IMR-90 (cell line): ENCODE measurements around the gene CNST. TPM values are rescaled to one million over a fixed set of nuclear protein-coding genes. Genes with fewer than 3 reads are reported as not detected.

Experiments
- ATAC-seq: fragments of 200-7000 bp; cut with Tn5 transposase; 2 replicates; pipeline ENCODE4 v1.9.1; 2020; ENCODE audit warnings: low read depth, mild to moderate bottlenecking, moderate library complexity
- BruUV-seq: library from RNA; stranded (reverse); fragments of 400-500 nt; replicated peaks from 2 replicates; lab custom pipeline; 2021; lab: Mats Ljungman, UMichigan
- CTCF ChIA-PET: fragments of 300-600 bp; formaldehyde crosslinking; extraction: SDS; loops from one replicate; lab custom pipeline; 2021; ENCODE audit warnings: antibody characterized with exemption; lab: Yijun Ruan, JAX
- POLR2A ChIA-PET: fragments of 300-600 bp; sonication (Branson Sonifier 250); formaldehyde crosslinking; loops from one replicate; lab custom pipeline; 2022; ENCODE audit warnings: antibody characterized with exemption; ENCODE audit not compliant: unreplicated experiment; lab: Charles Lee
- DNase-seq: peaks from one replicate; pipeline ENCODE4 v3.0.0; 2013
- H2AFZ ChIP-seq: replicated peaks from 2 replicates; pipeline ENCODE3; 2013; ENCODE audit warnings: low read length, mild to moderate bottlenecking; ENCODE audit not compliant: poor library complexity
- H2AK5ac ChIP-seq: 2 replicates; pipeline ENCODE4 v1.6.1; 2013; ENCODE audit warnings: low read depth, low read length, inconsistent platforms
- H2AK9ac ChIP-seq: replicated peaks from 2 replicates; pipeline ENCODE3; 2013; ENCODE audit warnings: mild to moderate bottlenecking, low read depth, low read length, moderate library complexity; ENCODE audit not compliant: poor library complexity
- H2BK120ac ChIP-seq: 2 replicates; pipeline ENCODE4 v1.6.1; 2013; ENCODE audit warnings: low read depth, low read length, inconsistent platforms
- H2BK15ac ChIP-seq: 3 replicates; pipeline ENCODE4 v1.6.1; 2013; ENCODE audit warnings: low read depth, low read length, inconsistent platforms
- H2BK20ac ChIP-seq: 2 replicates; pipeline ENCODE4 v1.6.1; 2013; ENCODE audit warnings: low read depth, mild to moderate bottlenecking, inconsistent platforms, low read length, moderate library complexity
- H2BK5ac ChIP-seq: 2 replicates; pipeline ENCODE4 v1.6.1; 2013; ENCODE audit warnings: mild to moderate bottlenecking, low read depth, low read length, inconsistent platforms; ENCODE audit not compliant: poor library complexity, severe bottlenecking
- H3K14ac ChIP-seq: replicated peaks from 2 replicates; pipeline ENCODE4 v1.6.1; 2013; ENCODE audit warnings: low read depth, low read length, inconsistent platforms
- H3K18ac ChIP-seq: 2 replicates; pipeline ENCODE4 v1.6.1; 2013; ENCODE audit warnings: low read depth, low read length, control low read depth
- H3K23ac ChIP-seq: 2 replicates; pipeline ENCODE4 v1.6.1; 2013; ENCODE audit warnings: low read depth, low read length, inconsistent platforms
- H3K27ac ChIP-seq: 2 replicates; pipeline ENCODE4 v1.5.1; 2013; ENCODE audit warnings: mild to moderate bottlenecking, control low read depth, low read length; ENCODE audit not compliant: insufficient read depth
- H3K27me3 ChIP-seq: 2 replicates; pipeline ENCODE4 v1.6.1; 2013; ENCODE audit warnings: low read length; ENCODE audit not compliant: control insufficient read depth, insufficient read depth
- H3K36me3 ChIP-seq: 2 replicates; pipeline ENCODE4 v1.6.1; 2013; ENCODE audit warnings: low read length, mixed read lengths; ENCODE audit not compliant: control insufficient read depth, insufficient read depth
- H3K4ac ChIP-seq: 2 replicates; pipeline ENCODE4 v1.6.1; 2013; ENCODE audit warnings: low read depth, low read length, inconsistent platforms
- H3K4me1 ChIP-seq: 2 replicates; pipeline ENCODE4 v1.6.1; 2013; ENCODE audit warnings: low read length, mixed read lengths; ENCODE audit not compliant: control insufficient read depth, insufficient read depth
- H3K4me2 ChIP-seq: 2 replicates; pipeline ENCODE4 v1.6.1; 2013; ENCODE audit warnings: low read depth, mild to moderate bottlenecking, control low read depth, low read length, moderate library complexity
- H3K4me3 ChIP-seq: 2 replicates; pipeline ENCODE4 v1.5.1; 2013; ENCODE audit warnings: low read depth, mild to moderate bottlenecking, control low read depth, low read length, moderate library complexity; ENCODE audit not compliant: insufficient read depth
- H3K56ac ChIP-seq: 2 replicates; pipeline ENCODE4 v1.6.1; 2013; ENCODE audit warnings: low read length, inconsistent platforms; ENCODE audit not compliant: insufficient read depth; ENCODE audit errors: extremely low read depth
- H3K79me1 ChIP-seq, 2 experiments: 2 replicates each; pipeline ENCODE4 v1.6.1; 2013; ENCODE audit warnings: low read length in 2 of 2, inconsistent platforms in 1 of 2, low read depth in 1 of 2
- H3K9ac ChIP-seq: 2 replicates; pipeline ENCODE4 v1.6.1; 2013; ENCODE audit warnings: low read depth, low read length, control low read depth
- H3K9me1 ChIP-seq: 2 replicates; pipeline ENCODE4 v1.6.1; 2013; ENCODE audit warnings: low read length, inconsistent platforms; ENCODE audit not compliant: insufficient read depth
- H3K9me3 ChIP-seq: 2 replicates; pipeline ENCODE4 v1.6.1; 2013; ENCODE audit warnings: low read length; ENCODE audit not compliant: control insufficient read depth, insufficient read depth
- H4K20me1 ChIP-seq: 2 replicates; pipeline ENCODE4 v1.6.1; 2013; ENCODE audit warnings: low read length, inconsistent platforms; ENCODE audit not compliant: insufficient read depth
- H4K5ac ChIP-seq: 2 replicates; pipeline ENCODE4 v1.6.1; 2013; ENCODE audit warnings: mild to moderate bottlenecking, low read depth, low read length, control low read depth
- H4K8ac ChIP-seq, 2 experiments: 2 replicates each; pipeline ENCODE4 v1.6.1; 2013; ENCODE audit warnings: low read depth in 2 of 2, low read length in 2 of 2, control low read depth in 1 of 2, inconsistent platforms in 1 of 2
- H4K91ac ChIP-seq: 2 replicates; pipeline ENCODE4 v1.6.1; 2013; ENCODE audit warnings: low read depth, low read length, inconsistent platforms; ENCODE audit not compliant: insufficient read depth
- BHLHE40 ChIP-seq: fragments of 150-350 bp; IDR thresholded peaks from 2 replicates; pipeline ENCODE4 v1.6.1; 2016; ENCODE audit warnings: mild to moderate bottlenecking, low read depth, low read length
- CEBPB ChIP-seq: IDR thresholded peaks from 2 replicates; pipeline ENCODE4 v1.6.1; 2012; ENCODE audit warnings: low read depth, low read length, improper control_type of control experiment
- CHD1 ChIP-seq: IDR thresholded peaks from 2 replicates; pipeline ENCODE4 v1.6.1; 2012; ENCODE audit warnings: low read depth, low read length, improper control_type of control experiment
- ELK1 ChIP-seq: fragments of 150-350 bp; IDR thresholded peaks from 2 replicates; pipeline ENCODE4 v1.6.1; 2016; ENCODE audit warnings: low read depth, mild to moderate bottlenecking, low read length, moderate library complexity, borderline replicate concordance
- FOS ChIP-seq: fragments of 150-350 bp; IDR thresholded peaks from 2 replicates; pipeline ENCODE4 v1.6.1; 2016; ENCODE audit warnings: low read depth, low read length
- MAFK ChIP-seq: IDR thresholded peaks from 2 replicates; pipeline ENCODE4 v1.6.1; 2012; ENCODE audit warnings: low read depth, low read length, improper control_type of control experiment
- MAZ ChIP-seq: IDR thresholded peaks from 2 replicates; pipeline ENCODE4 v1.6.1; 2012; ENCODE audit warnings: low read depth, mild to moderate bottlenecking, low read length, improper control_type of control experiment, moderate library complexity, borderline replicate concordance
- MXI1 ChIP-seq: IDR thresholded peaks from 2 replicates; pipeline ENCODE4 v1.6.1; 2012; ENCODE audit warnings: low read depth, mild to moderate bottlenecking, low read length, moderate library complexity, borderline replicate concordance
- NFE2L2 ChIP-seq: fragments of 150-350 bp; IDR thresholded peaks from 2 replicates; pipeline ENCODE4 v1.6.1; 2016; ENCODE audit warnings: low read depth, mild to moderate bottlenecking, low read length
- POLR2A ChIP-seq: IDR thresholded peaks from 2 replicates; pipeline ENCODE4 v1.6.1; 2012; ENCODE audit warnings: mild to moderate bottlenecking, low read depth, low read length
- RAD21 ChIP-seq: IDR thresholded peaks from 2 replicates; pipeline ENCODE4 v1.6.1; 2012; ENCODE audit warnings: low read length, improper control_type of control experiment
- RCOR1 ChIP-seq: IDR thresholded peaks from 2 replicates; pipeline ENCODE4 v1.6.1; 2012; ENCODE audit warnings: mild to moderate bottlenecking, low read length, improper control_type of control experiment; ENCODE audit not compliant: insufficient replicate concordance
- RFX5 ChIP-seq: IDR thresholded peaks from 2 replicates; pipeline ENCODE4 v1.8.0; 2012; ENCODE audit warnings: low read depth, mild to moderate bottlenecking, low read length, moderate library complexity
- SMC3 ChIP-seq: fragments of 150-350 bp; IDR thresholded peaks from 2 replicates; pipeline ENCODE4 v1.6.1; 2016; ENCODE audit warnings: low read depth, mild to moderate bottlenecking, antibody characterized with exemption, low read length, moderate library complexity
- WGBS, 2 experiments: methylation state at CpG; one replicate each; pipeline versions ENCODE4 v1.1.5 to v1.1.7; 2013; ENCODE audit warnings: missing lambda C conversion rate in 2 of 2; ENCODE audit not compliant: insufficient read length in 1 of 2; ENCODE audit errors: extremely low coverage in 2 of 2; 5-methylcytosine and 5-hydroxymethylcytosine counted together
- dilution Hi-C: fragments of 300-500 bp; cut with HindIII; formaldehyde crosslinking; loops from one replicate; pipeline ENCODE4 v1.14.3; 2018; ENCODE audit warnings: low sequenced_read_pairs; ENCODE audit not compliant: unreplicated experiment
- in situ Hi-C: fragments of 300-500 bp; cut with MboI; formaldehyde crosslinking; loops from 3 replicates; pipeline ENCODE4 v1.14.3; 2019; ENCODE audit warnings: low sequenced_read_pairs, inconsistent platforms, mixed read lengths
- intact Hi-C: fragments of 100-400 bp; cut with micrococcal nuclease; formaldehyde crosslinking; loops from 2 replicates; pipeline ENCODE4 v1.10.0; 2022
- polyA plus RNA-seq, 3 experiments: library from polyadenylated mRNA; depleted of rRNA; stranded (reverse); fragments of >200 nt; gene quantifications; 2 replicates each; pipeline ENCODE4 v1.2.3, GENCODE V29; 2012; ENCODE audit warnings: low replicate concordance in 1 of 3
- total RNA-seq: library from RNA; depleted of rRNA; stranded (reverse); fragments of >200 nt; gene quantifications from 2 replicates; pipeline ENCODE4 v1.2.3, GENCODE V29; 2012
- TF ChIP-seq, protein P1 (sequence below): conservative IDR thresholded peaks from 2 replicates; pipeline ENCODE4 v1.5.1; 2012; ENCODE audit warnings: mild to moderate bottlenecking, low read depth, low read length, improper control_type of control experiment
- TF ChIP-seq, protein P2 (sequence below): fragments of 150-350 bp; IDR thresholded peaks from 2 replicates; pipeline ENCODE4 v1.6.1; 2017; ENCODE audit warnings: mild to moderate bottlenecking, antibody characterized with exemption, low read length, low read depth

The CNST gene
- total and polyA plus RNA-seq, 2 of the 4 experiments (the other 2 are of a cell fraction) = 15.4 to 25.5 TPM

DNA sequence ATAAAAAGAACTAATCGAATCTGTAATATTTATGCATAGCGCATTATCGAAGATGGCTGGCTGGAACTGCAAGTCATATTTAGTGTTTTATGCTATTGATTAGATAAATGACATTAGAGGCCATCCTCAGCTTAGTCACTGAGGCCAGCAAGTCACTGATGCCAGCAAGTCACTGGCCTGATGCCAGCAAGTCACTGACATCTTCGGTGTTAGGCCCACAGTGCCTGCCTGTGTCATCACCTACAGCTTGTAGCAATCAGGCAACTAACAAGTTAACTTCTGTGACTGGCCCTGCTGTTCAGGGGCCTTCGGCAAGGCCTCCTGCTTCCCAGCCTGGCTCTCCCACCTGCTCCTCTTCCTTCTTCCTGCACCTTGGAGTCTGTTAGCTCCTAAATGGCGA lies 92.3 kb downstream of the CNST start:
- ChIA-PET POLR2A (no interaction called here), CTCF (no interaction called here)
- Histone ChIP-seq H3K56ac (no peak overlapping the region), H3K9me1 (peaks cover 9% of the 10 kb centered on the region), H2AK9ac (no peak overlapping the region), H3K4me3 (no peak overlapping the region), H4K20me1 (no peaks in the 10 kb centered on the region; the same call in 1 of the 2 replicates), H3K9ac (no peak overlapping the region), H3K79me1 (peaks cover 10 to 24% of the 10 kb centered on the region in 2 experiments), H3K4me2 (no peak overlapping the region), H3K27me3 (no peaks in the 10 kb centered on the region), H2BK5ac (no peak overlapping the region), H3K14ac (no peak overlapping the region), H4K8ac (no peak overlapping the region), H2BK15ac (no peak overlapping the region), H3K4me1 (no peaks in the 10 kb centered on the region), H3K36me3 (peaks cover 16% of the 10 kb centered on the region), H3K4ac (no peak overlapping the region), H2AFZ (no peak overlapping the region), H3K27ac (no peak overlapping the region), H2AK5ac (no peak overlapping the region), H3K18ac (no peak overlapping the region), H4K91ac (no peak overlapping the region), H4K5ac (no peak overlapping the region), H3K23ac (no peak overlapping the region), H2BK20ac (no peak overlapping the region), H2BK120ac (no peak overlapping the region), H3K9me3 (no peaks in the 10 kb centered on the region)
- no peak for ATAC-seq
- intact Hi-C loops = no loop called here
- 94% methylated on average over 3 of the region's 6 CpGs; no CpG with 5 or more reads in 1 of the 2 experiments for WGBS, 2 experiments
- in situ Hi-C loops = no loop called here
- DNase-seq = no peak
- no TSS peak for BruUV-seq
- TF ChIP-seq MAZ (no peak), RFX5 (no peak), CEBPB (no peak), POLR2A (no peak), ELK1 (no peak), NFE2L2 (no peak), MAFK (no peak), FOS (no peak), SMC3 (no peak), RCOR1 (no peak), CHD1 (no peak), RAD21 (no peak), BHLHE40 (no peak), MXI1 (no peak)
- TF ChIP-seq, protein P1, sequence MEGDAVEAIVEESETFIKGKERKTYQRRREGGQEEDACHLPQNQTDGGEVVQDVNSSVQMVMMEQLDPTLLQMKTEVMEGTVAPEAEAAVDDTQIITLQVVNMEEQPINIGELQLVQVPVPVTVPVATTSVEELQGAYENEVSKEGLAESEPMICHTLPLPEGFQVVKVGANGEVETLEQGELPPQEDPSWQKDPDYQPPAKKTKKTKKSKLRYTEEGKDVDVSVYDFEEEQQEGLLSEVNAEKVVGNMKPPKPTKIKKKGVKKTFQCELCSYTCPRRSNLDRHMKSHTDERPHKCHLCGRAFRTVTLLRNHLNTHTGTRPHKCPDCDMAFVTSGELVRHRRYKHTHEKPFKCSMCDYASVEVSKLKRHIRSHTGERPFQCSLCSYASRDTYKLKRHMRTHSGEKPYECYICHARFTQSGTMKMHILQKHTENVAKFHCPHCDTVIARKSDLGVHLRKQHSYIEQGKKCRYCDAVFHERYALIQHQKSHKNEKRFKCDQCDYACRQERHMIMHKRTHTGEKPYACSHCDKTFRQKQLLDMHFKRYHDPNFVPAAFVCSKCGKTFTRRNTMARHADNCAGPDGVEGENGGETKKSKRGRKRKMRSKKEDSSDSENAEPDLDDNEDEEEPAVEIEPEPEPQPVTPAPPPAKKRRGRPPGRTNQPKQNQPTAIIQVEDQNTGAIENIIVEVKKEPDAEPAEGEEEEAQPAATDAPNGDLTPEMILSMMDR = no peak
- TF ChIP-seq, protein P2, sequence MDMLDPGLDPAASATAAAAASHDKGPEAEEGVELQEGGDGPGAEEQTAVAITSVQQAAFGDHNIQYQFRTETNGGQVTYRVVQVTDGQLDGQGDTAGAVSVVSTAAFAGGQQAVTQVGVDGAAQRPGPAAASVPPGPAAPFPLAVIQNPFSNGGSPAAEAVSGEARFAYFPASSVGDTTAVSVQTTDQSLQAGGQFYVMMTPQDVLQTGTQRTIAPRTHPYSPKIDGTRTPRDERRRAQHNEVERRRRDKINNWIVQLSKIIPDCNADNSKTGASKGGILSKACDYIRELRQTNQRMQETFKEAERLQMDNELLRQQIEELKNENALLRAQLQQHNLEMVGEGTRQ = no peak
- dilution Hi-C loops = no loop called here
